Germinal center (tissue), 1 donor: ENCODE measurements around the gene DDX1.
"Not testable (repeated sequence)": the region's sequence is repeated elsewhere in the genome, so short reads cannot be mapped to it uniquely, and the experiment has no call there.

Source experiments
- DNase-seq: peaks from one replicate; pipeline ENCODE4 v3.0.0; 2012; ENCODE audit warnings: mixed read lengths, low spot score

Gene DDX1

GRCh38 chr2:15591692-15592463, at the start of gene DDX1:
Gene DDX1 (plus strand): TSS chr2:15591868. CDS start chr2:15591934, 66 bp downstream.
- DNase-seq, result peak; percentile 84

- not testable (repeated sequence) for DNase-seq
Observed at GRCh38 chr2:15542269-15542668, 49.4 kb upstream of the DDX1 start.

- DNase-seq, result no peak
Observed at GRCh38 chr2:15543053-15543452, 48.6 kb upstream of the DDX1 start.

GRCh38 chr2:15543541-15543940, 48.1 kb upstream of the DDX1 start:
- no peak for DNase-seq

GRCh38 chr2:15544227-15544626, 47.4 kb upstream of the DDX1 start:
- DNase-seq, result no peak

GRCh38 chr2:15546297-15547098, 45.2 kb upstream of the DDX1 start:
- DNase-seq, result no peak

- no peak for DNase-seq
Observed at GRCh38 chr2:15547115-15547876, 44.4 kb upstream of the DDX1 start.

- DNase-seq, result no peak
Observed at GRCh38 chr2:15548974-15549373, 42.7 kb upstream of the DDX1 start.

GRCh38 chr2:15553519-15553918, 38.1 kb upstream of the DDX1 start:
- DNase-seq, result no peak

- no peak for DNase-seq
Observed at GRCh38 chr2:15553951-15554350, 37.7 kb upstream of the DDX1 start.

GRCh38 chr2:15554525-15555218, 37.0 kb upstream of the DDX1 start:
- DNase-seq, result no peak

- DNase-seq, result no peak
Observed at GRCh38 chr2:15555760-15556193, 35.9 kb upstream of the DDX1 start.

- DNase-seq, result no peak
Observed at GRCh38 chr2:15556311-15556930, 35.2 kb upstream of the DDX1 start.

GRCh38 chr2:15557887-15558311, 33.8 kb upstream of the DDX1 start:
- DNase-seq, result no peak

GRCh38 chr2:15559379-15560139, 32.1 kb upstream of the DDX1 start:
- no peak for DNase-seq

GRCh38 chr2:15560140-15560987, 31.3 kb upstream of the DDX1 start:
- DNase-seq, result peak; percentile 39

GRCh38 chr2:15560988-15561573, 30.6 kb upstream of the DDX1 start, which contains the start of gene NBAS:
Gene NBAS (minus strand): TSS chr2:15561334. CDS start chr2:15561304, 30 bp downstream.
- peak; percentile 68 for DNase-seq

- peak; percentile 15 for DNase-seq
Observed at GRCh38 chr2:15561574-15562344, 29.9 kb upstream of the DDX1 start.
